Small intestine (tissue), 7 donors: Measurements from ENCODE around the gene FABP7. TPM values are rescaled to one million over a fixed set of nuclear protein-coding genes. Genes with fewer than 3 reads are reported as not detected.
A peak's percentile ranks its signal among the peaks of the same experiment; 100 is the strongest.
"Not testable (repeated sequence)": the region's sequence is repeated elsewhere in the genome, so short reads cannot be mapped to it uniquely, and the experiment has no call there.

Experiments
- DNase-seq, 2 donors: peaks; one replicate each; pipeline versions ENCODE4 v3.0.0 to v3.0.0-alpha.2; 2013
- FAIRE-seq: peaks from 2 replicates; lab custom pipeline; 2012; peaks lifted over from hg19 to GRCh38; lab: Jason Lieb, UNC
- H3K27ac ChIP-seq, 3 donors: one replicate each; pipeline ENCODE4 v1.5.1; 2013; ENCODE audit warnings: low read length in 2 of 3, mild to moderate bottlenecking in 2 of 3, control low read depth in 1 of 3, inconsistent platforms in 1 of 3, low read depth in 1 of 3, moderate library complexity in 1 of 3
- H3K27me3 ChIP-seq, 3 donors: one replicate each; pipeline ENCODE4 v1.6.1; 2013; ENCODE audit warnings: low read length in 3 of 3, inconsistent platforms in 1 of 3; ENCODE audit not compliant: control insufficient read depth in 3 of 3, insufficient read depth in 3 of 3
- H3K36me3 ChIP-seq, 3 donors: one replicate each; pipeline ENCODE4 v1.6.1; 2013; ENCODE audit warnings: low read length in 3 of 3, inconsistent platforms in 1 of 3, low read depth in 1 of 3, mild to moderate bottlenecking in 1 of 3, moderate library complexity in 1 of 3; ENCODE audit not compliant: control insufficient read depth in 3 of 3, insufficient read depth in 2 of 3
- H3K4me1 ChIP-seq, 3 donors: one replicate each; pipeline ENCODE4 v1.6.1; 2013; ENCODE audit warnings: low read length in 2 of 3, inconsistent platforms in 1 of 3, low read depth in 1 of 3, mild to moderate bottlenecking in 1 of 3, moderate library complexity in 1 of 3; ENCODE audit not compliant: control insufficient read depth in 3 of 3, insufficient read depth in 2 of 3
- H3K4me3 ChIP-seq, 3 donors: one replicate each; pipeline ENCODE4 v1.5.1; 2013; ENCODE audit warnings: low read length in 3 of 3, control low read depth in 1 of 3, inconsistent platforms in 1 of 3, low read depth in 1 of 3, mild to moderate bottlenecking in 1 of 3, moderate library complexity in 1 of 3
- H3K9me3 ChIP-seq, 2 donors: one replicate each; pipeline ENCODE4 v1.6.1; 2013; ENCODE audit warnings: low read depth in 1 of 2, low read length in 1 of 2; ENCODE audit not compliant: control insufficient read depth in 2 of 2, insufficient read depth in 1 of 2
- WGBS, 3 donors: extraction: QIAGEN DNeasy Blood & Tissue Kit; methylation state at CpG; one replicate each; pipeline ENCODE4 v1.1.7; 2013; 5-methylcytosine and 5-hydroxymethylcytosine counted together
- polyA plus RNA-seq, 4 donors: library from polyadenylated mRNA; stranded (reverse) in 3 of 4; unstranded in 1 of 4; fragments of 200-250 nt in 3 of 4; fragments of 120-200 nt in 1 of 4; gene quantifications; one replicate each; pipeline versions ENCODE4 v1.2.1 to v1.2.3, GENCODE V29; 2013
- donor health status: healthy with polysubstance abuse.
- donor health status: control.
- donor health status: control.
- donor health status: Bipolar disorder and iron deficiency.
- donor health status: healthy.

The FABP7 gene
- polyA plus RNA-seq, 4 donors, result 0.10 to 1.6 (median 0.67) TPM; not detected in 1

DNA sequence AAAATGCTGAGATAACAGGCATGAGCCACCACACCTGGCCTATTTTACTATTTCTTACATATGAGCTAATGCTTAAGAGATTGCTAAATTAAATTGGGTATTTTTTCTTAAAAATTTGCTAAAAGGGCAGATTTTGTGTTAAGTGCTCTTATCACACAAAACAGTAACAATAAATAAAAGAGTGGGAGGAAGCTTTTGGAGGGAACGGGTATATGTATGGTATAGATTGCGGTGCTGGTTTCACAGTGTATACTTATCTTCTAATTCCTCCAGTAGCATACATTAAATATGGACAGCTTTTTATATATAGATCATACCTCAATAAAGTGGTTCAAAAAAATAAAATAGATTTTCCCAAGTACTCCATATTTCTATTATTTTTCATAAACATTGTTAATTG is 39.4 kb upstream of the FABP7 start:
- H3K9me3 ChIP-seq, result no peaks in the 10 kb centered on the region
- H3K4me3 ChIP-seq, result no peak overlapping the region
- WGBS, 3 donors, result 94 to 96% (median 94%) methylated on average over 2 of the region's 2 CpGs
- FAIRE-seq (no peak), DNase-seq (no peak)
- no peaks in the 10 kb centered on the region for H3K27me3 ChIP-seq
- H3K4me1 ChIP-seq, result no peaks in the 10 kb centered on the region
- no peak overlapping the region for H3K27ac ChIP-seq
- H3K36me3 ChIP-seq, result no peaks in the 10 kb centered on the region

DNA sequence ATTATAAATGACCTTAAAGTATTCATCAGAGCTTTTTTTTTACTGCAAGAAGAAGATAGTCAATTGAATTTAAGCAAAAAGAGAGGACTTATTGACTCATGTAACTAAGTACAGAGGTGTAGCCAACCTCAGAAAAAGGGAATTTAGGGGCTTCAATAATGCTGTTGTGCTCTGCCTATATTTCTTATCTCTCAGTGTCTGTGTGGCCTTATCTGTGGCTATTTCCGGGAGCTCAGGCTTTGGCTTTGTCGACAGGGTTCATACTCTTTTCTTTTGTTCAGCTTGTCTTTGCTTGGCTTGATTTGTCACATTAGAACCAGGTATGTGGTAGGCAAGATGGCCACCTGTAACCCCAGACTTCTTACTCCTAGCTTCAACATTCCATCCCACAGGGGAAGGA is 38.6 kb upstream of the FABP7 start:
- DNase-seq (no peak), FAIRE-seq (no peak)
- Histone ChIP-seq H3K4me3 (no peak overlapping the region), H3K27ac (no peak overlapping the region), H3K9me3 (no peaks in the 10 kb centered on the region), H3K4me1 (no peaks in the 10 kb centered on the region), H3K27me3 (no peaks in the 10 kb centered on the region), H3K36me3 (no peaks in the 10 kb centered on the region)
- 36 to 65% (median 39%) methylated on average over 2 of the region's 2 CpGs for WGBS, 3 donors

DNA sequence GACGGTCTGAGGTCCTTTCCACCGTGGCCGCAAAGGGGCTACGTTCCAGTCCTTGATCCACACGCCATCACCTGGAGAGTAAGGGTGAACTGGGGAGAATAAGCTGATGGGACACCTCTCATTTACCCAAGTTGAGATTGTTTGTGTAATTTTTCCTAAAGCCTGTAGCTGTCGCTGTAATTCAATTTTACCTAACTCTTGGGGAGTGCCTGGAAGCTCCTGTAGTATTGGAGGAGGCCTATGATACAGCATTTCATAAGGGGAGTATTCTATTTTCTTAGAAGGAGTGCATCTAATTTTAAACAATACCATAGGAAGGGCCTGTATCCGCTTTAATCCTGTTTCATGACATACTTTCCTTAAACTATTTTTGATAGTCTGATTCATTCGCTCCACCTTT is 35.3 kb upstream of the FABP7 start:
- not testable (repeated sequence) for H3K4me3 ChIP-seq, FAIRE-seq, H3K9me3 ChIP-seq, H3K4me1 ChIP-seq, H3K36me3 ChIP-seq, H3K27me3 ChIP-seq, H3K27ac ChIP-seq
- peak in 1 of 2 donors; percentile 31 for DNase-seq
- 33 to 39% (median 37%) methylated on average over 8 of the region's 8 CpGs for WGBS, 3 donors

DNA sequence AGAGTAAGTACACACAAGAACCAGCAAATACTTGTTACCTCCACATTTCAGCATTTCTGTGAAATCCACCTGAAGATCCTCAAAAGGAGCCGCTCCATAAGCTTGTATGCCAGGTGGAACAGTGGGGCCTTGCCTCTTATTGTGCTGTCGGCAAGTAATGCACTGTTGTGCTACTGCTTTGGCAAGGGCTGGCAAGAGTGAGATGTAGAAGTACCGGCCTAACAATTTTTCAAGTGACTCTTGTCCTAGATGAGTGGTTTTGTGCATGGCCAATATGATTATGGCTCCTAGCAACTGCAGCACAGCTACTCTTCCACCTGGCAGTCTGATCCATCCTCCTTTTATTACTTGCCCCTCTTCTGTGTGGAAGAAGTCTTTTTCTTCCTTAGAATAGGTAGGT is 34.7 kb upstream of the FABP7 start:
- not testable (repeated sequence) for H3K36me3 ChIP-seq, FAIRE-seq, H3K4me1 ChIP-seq, H3K4me3 ChIP-seq, H3K27me3 ChIP-seq, H3K27ac ChIP-seq, DNase-seq, H3K9me3 ChIP-seq
- 92 to 95% (median 93%) methylated on average over 3 of the region's 3 CpGs for WGBS, 3 donors

DNA sequence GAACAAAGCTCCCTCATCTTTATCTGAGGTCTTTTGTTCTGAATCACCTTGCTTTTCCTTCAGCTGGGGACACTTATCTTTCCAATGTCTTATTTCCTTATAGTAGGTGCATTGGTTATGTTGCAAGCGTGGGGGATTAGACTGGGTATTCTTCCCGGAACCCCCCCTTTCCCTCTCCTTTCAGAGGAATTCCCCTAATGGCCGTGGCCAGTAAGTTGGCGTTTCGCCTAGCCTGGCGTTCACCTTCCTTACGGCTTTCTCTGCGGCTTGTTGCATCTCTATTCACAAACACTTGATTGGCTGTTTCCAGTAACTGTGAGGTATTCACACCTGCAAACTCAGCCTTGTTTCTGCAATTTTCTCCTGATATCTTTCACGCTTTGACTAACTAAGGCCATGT is 32.8 kb upstream of the FABP7 start:
- WGBS, 3 donors, result 73 to 82% (median 74%) methylated on average over 9 of the region's 9 CpGs
- no peaks in the 10 kb centered on the region for H3K27me3 ChIP-seq
- no peak for DNase-seq
- no peak overlapping the region for H3K27ac ChIP-seq
- peaks cover 0 to 5% (median 0%) of the 10 kb centered on the region in 3 donors for H3K4me1 ChIP-seq
- no peaks in the 10 kb centered on the region for H3K36me3 ChIP-seq
- H3K9me3 ChIP-seq, result peaks cover 0 to 7% of the 10 kb centered on the region in 2 donors
- no peak for FAIRE-seq
- H3K4me3 ChIP-seq, result no peak overlapping the region

DNA sequence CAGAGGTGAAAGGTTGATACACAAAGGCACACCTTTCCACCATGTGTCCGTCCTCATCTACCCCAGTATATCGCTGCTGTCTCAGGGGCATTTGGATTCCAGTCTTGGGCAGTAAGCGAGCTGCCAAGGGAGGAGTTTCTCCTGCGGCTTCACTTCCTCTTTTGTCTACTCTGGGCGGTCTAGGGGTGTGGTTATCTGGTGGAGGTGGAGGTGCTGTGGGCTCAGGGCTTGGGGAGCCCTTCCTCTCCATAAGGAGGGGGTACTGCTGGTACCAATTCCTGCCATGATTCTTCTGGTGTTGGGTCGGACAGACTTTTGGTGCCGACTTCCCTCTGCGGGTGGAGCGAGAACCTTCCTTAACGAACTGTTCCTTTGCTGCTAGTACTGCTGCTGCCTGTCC is 31.9 kb upstream of the FABP7 start:
- peaks cover 0 to 7% of the 10 kb centered on the region in 2 donors for H3K9me3 ChIP-seq
- no peak overlapping the region for H3K4me3 ChIP-seq
- no peaks in the 10 kb centered on the region for H3K36me3 ChIP-seq
- DNase-seq, result no peak
- H3K27ac ChIP-seq, result no peak overlapping the region
- FAIRE-seq, result no peak
- peaks cover 0 to 5% (median 0%) of the 10 kb centered on the region in 3 donors for H3K4me1 ChIP-seq
- WGBS, 3 donors, result 90 to 93% (median 92%) methylated on average over 10 of the region's 10 CpGs
- no peaks in the 10 kb centered on the region for H3K27me3 ChIP-seq

DNA sequence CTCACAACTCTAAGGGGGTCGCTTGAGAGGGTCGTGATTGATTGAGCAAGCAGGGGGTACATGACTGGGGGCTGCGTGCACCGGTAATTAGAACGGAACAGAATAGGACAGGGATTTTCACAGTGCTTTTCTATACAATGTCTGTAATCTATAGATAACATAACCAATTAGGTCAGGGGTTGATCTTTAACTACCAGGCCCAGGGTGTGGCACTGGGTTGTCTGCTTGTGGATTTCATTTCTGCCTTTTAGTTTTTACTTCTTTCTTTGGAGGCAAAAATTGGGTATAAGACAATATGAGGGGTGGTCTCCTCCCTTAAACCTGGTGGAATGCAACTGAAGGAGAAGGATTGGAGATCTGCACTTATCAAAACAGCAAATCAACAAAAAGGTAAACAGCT is 30.6 kb upstream of the FABP7 start:
- H3K36me3 ChIP-seq, result not testable (repeated sequence)

DNA sequence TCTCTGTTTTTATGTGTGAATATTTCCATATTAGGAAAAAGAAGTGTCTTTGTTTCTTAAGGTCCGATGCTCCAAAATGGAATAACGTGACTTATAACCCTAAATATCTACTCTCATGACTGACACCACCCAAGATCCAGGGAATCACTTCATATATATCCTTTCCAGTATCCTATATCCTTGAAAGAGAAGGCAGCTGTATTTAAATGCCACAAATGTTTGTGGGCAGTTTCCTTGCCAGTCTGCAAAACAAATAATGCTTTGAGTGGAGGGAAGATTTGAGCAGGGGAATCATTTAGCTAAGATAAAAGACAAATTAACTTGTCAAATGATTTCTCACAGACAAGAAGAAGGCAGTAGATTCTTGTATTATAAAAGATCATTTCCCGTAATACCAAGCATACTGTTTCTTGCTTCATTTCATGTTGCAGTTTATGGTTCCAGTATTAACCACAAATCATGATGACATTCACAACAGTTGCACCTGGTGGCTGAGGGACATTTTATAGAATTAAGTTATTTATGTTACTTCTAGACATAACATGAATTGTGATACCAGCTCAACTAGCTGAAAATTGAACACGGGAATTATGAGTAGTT is 30.0 kb upstream of the FABP7 start:
- 85 to 88% (median 87%) methylated on average over 4 of the region's 4 CpGs for WGBS, 3 donors
- no peak overlapping the region for H3K4me3 ChIP-seq
- peaks cover 2 to 5% (median 3%) of the 10 kb centered on the region in 3 donors for H3K4me1 ChIP-seq
- peaks cover 0 to 7% of the 10 kb centered on the region in 2 donors for H3K9me3 ChIP-seq
- FAIRE-seq (no peak), DNase-seq (no peak)
- H3K27me3 ChIP-seq, result no peaks in the 10 kb centered on the region
- H3K36me3 ChIP-seq, result no peaks in the 10 kb centered on the region
- no peak overlapping the region for H3K27ac ChIP-seq

More for the DNA sequence above, 30.6 kb upstream of the FABP7 start:
- not testable (repeated sequence) for H3K4me3 ChIP-seq, H3K4me1 ChIP-seq, DNase-seq, H3K9me3 ChIP-seq, H3K27ac ChIP-seq, H3K27me3 ChIP-seq, FAIRE-seq
- 51 to 73% (median 69%) methylated on average over 3 to 5 of the region's 5 CpGs for WGBS, 3 donors

DNA sequence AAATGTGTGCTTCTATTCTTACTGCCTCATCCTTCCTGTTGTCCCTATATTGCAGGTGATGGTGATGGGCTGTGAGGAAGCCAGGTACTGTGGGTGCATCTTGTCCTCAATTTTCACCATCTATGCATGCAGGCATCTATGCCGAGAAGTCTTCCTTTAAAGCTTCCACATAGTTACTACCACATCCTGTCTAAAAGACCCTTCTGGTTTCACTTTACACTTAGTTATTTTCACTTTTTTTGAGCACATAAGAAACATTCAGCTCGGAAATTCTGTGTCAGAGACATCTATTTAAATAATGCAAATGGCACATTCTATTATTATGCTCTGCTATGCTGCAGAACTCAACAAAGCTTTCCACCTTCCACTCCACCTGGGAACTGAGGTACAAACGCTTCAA is 28.2 kb upstream of the FABP7 start:
- H3K9me3 ChIP-seq, result peaks cover 0 to 13% of the 10 kb centered on the region in 2 donors
- DNase-seq, result no peak
- no peak overlapping the region for H3K27ac ChIP-seq
- no peak overlapping the region for H3K4me3 ChIP-seq
- H3K27me3 ChIP-seq, result no peaks in the 10 kb centered on the region
- peaks cover 2 to 5% (median 3%) of the 10 kb centered on the region in 3 donors for H3K4me1 ChIP-seq
- 62 to 77% (median 64%) methylated on average over 3 of the region's 3 CpGs for WGBS, 3 donors
- no peak for FAIRE-seq
- no peaks in the 10 kb centered on the region for H3K36me3 ChIP-seq
